ENCODE measurements around the gene F3. TPM values are rescaled to one million over a fixed set of nuclear protein-coding genes. Genes with fewer than 3 reads are reported as not detected.
A peak's percentile ranks its signal among the peaks of the same experiment; 100 is the strongest.

F3 gene
- polyA plus RNA-seq, 1 of the 3 experiments (the other 2 are of a cell fraction), result 1.8 TPM

- 90% methylated on average over 6 of the region's 6 CpGs for WGBS (ENCODE audit: low lambda C conversion rate)
- CTCF ChIA-PET, result interaction anchor here (0.6 to 6.0 kb wide), 4 partner anchors 280 to 517 kb away, joined by 3 to 52 read pairs (median 4); no protein-coding TSS in a partner anchor
These were observed 17.0 kb downstream of the F3 start for GRCh38 chr1:94524531-94524930.

DNA sequence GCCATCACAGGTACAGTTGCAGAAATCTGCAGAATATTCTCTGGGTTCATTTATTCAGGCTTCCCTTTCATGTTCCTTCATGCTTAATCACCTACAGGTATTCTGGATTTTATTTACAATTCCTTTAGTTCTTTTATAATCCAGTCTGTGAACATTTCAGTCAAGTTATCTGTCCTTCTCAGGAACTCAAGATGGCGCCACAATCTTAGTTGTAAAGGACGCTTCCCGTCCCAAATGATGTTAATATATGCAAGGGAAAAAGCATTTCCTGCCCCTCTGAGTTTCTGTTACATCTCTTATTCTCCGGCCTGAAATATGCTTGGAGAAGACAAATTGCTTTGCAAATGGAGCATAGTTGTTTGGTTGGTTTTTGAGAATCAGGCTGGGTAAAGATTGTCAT lies 19.3 kb downstream of the F3 start:
- Histone ChIP-seq H2AFZ (ENCODE audit: low read depth) (no peak overlapping the region), H3K27ac (ENCODE audit: low read depth in 2 of 2, low read length in 1 of 2) (no peak overlapping the region), H3K27me3 (ENCODE audit: insufficient read depth) (no peaks in the 10 kb centered on the region), H3K4me3 (ENCODE audit: low read depth in 2 of 2, low read length in 1 of 2) (no peak overlapping the region), H3K79me2 (ENCODE audit: insufficient read depth) (no peaks in the 10 kb centered on the region), H3K9ac (no peak overlapping the region), H3F3A (replicated peaks; ENCODE audit: insufficient read depth) (no peaks in the 10 kb centered on the region), H4K20me1 (ENCODE audit: insufficient read depth) (no peaks in the 10 kb centered on the region), H3K9me2 (no peaks in the 10 kb centered on the region), H3K4me1 (ENCODE audit: control insufficient read depth in 1 of 2, insufficient read depth in 2 of 2, low read depth in 1 of 2, low read length in 1 of 2) (peaks cover 0 to 2% of the 10 kb centered on the region in 2 experiments; a peak in 1 of 4 replicates), H3K9me3 (no peaks in the 10 kb centered on the region), H3K36me3 (replicated peaks in 1 of 2; ENCODE audit: control insufficient read depth in 1 of 2, insufficient read depth in 2 of 2, low read length in 1 of 2) (peaks cover 12 to 16% of the 10 kb centered on the region in 2 experiments), H3K4me2 (no peak overlapping the region)
- WGBS (ENCODE audit: low lambda C conversion rate), result 79% methylated on average over 4 of the region's 4 CpGs
- POLR2A ChIA-PET, result no interaction called here
- CTCF ChIA-PET, result interaction anchor here (0.7 to 6.0 kb wide), 11 partner anchors 9 to 521 kb away, joined by 3 to 52 read pairs (median 3); no protein-coding TSS in a partner anchor
- no peak for DNase-seq
- TF ChIP-seq SMC3 (IDR thresholded peaks at IDR 0.05; ENCODE audit: low read depth, low read length) (peak; percentile 74), RAD21 (IDR thresholded peaks at IDR 0.05; ENCODE audit: low read length) (peak; percentile 87), JUND (IDR thresholded peaks at IDR 0.05) (no peak), MEF2A (IDR thresholded peaks at IDR 0.05; ENCODE audit: borderline replicate concordance, low read depth) (no peak), RFX5 (IDR thresholded peaks at IDR 0.05; ENCODE audit: low read length) (no peak), FOXJ3 (CRISPR knock-in tag; IDR thresholded peaks at IDR 0.05) (no peak), MXI1 (IDR thresholded peaks at IDR 0.05; ENCODE audit: low read depth, low read length) (no peak), FOSL2 (IDR thresholded peaks at IDR 0.05; ENCODE audit: borderline replicate concordance, low read depth) (no peak), FOXM1 (IDR thresholded peaks at IDR 0.05; ENCODE audit: low read depth) (no peak), NFIC (IDR thresholded peaks at IDR 0.05; ENCODE audit: borderline replicate concordance) (no peak), ELF1 (IDR thresholded peaks at IDR 0.05) (no peak)
- TF ChIP-seq, protein P1, sequence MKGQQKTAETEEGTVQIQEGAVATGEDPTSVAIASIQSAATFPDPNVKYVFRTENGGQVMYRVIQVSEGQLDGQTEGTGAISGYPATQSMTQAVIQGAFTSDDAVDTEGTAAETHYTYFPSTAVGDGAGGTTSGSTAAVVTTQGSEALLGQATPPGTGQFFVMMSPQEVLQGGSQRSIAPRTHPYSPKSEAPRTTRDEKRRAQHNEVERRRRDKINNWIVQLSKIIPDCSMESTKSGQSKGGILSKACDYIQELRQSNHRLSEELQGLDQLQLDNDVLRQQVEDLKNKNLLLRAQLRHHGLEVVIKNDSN (IDR thresholded peaks at IDR 0.05; ENCODE audit: borderline replicate concordance, low read depth), result no peak
- TF ChIP-seq, protein P2, sequence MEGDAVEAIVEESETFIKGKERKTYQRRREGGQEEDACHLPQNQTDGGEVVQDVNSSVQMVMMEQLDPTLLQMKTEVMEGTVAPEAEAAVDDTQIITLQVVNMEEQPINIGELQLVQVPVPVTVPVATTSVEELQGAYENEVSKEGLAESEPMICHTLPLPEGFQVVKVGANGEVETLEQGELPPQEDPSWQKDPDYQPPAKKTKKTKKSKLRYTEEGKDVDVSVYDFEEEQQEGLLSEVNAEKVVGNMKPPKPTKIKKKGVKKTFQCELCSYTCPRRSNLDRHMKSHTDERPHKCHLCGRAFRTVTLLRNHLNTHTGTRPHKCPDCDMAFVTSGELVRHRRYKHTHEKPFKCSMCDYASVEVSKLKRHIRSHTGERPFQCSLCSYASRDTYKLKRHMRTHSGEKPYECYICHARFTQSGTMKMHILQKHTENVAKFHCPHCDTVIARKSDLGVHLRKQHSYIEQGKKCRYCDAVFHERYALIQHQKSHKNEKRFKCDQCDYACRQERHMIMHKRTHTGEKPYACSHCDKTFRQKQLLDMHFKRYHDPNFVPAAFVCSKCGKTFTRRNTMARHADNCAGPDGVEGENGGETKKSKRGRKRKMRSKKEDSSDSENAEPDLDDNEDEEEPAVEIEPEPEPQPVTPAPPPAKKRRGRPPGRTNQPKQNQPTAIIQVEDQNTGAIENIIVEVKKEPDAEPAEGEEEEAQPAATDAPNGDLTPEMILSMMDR (IDR thresholded peaks at IDR 0.05), result peak; percentile 68
- TF ChIP-seq, protein P3, sequence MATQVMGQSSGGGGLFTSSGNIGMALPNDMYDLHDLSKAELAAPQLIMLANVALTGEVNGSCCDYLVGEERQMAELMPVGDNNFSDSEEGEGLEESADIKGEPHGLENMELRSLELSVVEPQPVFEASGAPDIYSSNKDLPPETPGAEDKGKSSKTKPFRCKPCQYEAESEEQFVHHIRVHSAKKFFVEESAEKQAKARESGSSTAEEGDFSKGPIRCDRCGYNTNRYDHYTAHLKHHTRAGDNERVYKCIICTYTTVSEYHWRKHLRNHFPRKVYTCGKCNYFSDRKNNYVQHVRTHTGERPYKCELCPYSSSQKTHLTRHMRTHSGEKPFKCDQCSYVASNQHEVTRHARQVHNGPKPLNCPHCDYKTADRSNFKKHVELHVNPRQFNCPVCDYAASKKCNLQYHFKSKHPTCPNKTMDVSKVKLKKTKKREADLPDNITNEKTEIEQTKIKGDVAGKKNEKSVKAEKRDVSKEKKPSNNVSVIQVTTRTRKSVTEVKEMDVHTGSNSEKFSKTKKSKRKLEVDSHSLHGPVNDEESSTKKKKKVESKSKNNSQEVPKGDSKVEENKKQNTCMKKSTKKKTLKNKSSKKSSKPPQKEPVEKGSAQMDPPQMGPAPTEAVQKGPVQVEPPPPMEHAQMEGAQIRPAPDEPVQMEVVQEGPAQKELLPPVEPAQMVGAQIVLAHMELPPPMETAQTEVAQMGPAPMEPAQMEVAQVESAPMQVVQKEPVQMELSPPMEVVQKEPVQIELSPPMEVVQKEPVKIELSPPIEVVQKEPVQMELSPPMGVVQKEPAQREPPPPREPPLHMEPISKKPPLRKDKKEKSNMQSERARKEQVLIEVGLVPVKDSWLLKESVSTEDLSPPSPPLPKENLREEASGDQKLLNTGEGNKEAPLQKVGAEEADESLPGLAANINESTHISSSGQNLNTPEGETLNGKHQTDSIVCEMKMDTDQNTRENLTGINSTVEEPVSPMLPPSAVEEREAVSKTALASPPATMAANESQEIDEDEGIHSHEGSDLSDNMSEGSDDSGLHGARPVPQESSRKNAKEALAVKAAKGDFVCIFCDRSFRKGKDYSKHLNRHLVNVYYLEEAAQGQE (IDR thresholded peaks at IDR 0.05; ENCODE audit: low read depth, low read length), result no peak

More at GRCh38 chr1:94524531-94524930, 17.0 kb downstream of the F3 start:
- peaks cover 0 to 6% of the 10 kb centered on the region in 2 experiments; a peak in 1 of 4 replicates for H3K4me1 ChIP-seq (ENCODE audit: control insufficient read depth in 1 of 2, insufficient read depth in 2 of 2, low read depth in 1 of 2, low read length in 1 of 2)
- H3F3A ChIP-seq (replicated peaks; ENCODE audit: insufficient read depth), result no peaks in the 10 kb centered on the region
- H3K9ac ChIP-seq, result no peak overlapping the region
- POLR2A ChIA-PET, result no interaction called here
- TF ChIP-seq JUND (IDR thresholded peaks at IDR 0.05) (no peak), GATA2 (CRISPR knock-in tag; IDR thresholded peaks at IDR 0.05) (no peak), CHD2 (IDR thresholded peaks at IDR 0.05; ENCODE audit: low read length, partially characterized antibody) (no peak), POLR2AphosphoS5 (IDR thresholded peaks at IDR 0.05; ENCODE audit: low read depth, low read length) (no peak), FOXM1 (IDR thresholded peaks at IDR 0.05; ENCODE audit: low read depth) (no peak), TCF12 (IDR thresholded peaks at IDR 0.05) (no peak), TAF1 (IDR thresholded peaks at IDR 0.05; ENCODE audit: borderline replicate concordance, low read depth, low read length) (no peak)
- TF ChIP-seq, protein P3 (IDR thresholded peaks at IDR 0.05; ENCODE audit: low read depth, low read length), result no peak
- no peak overlapping the region for H3K27ac ChIP-seq (ENCODE audit: low read depth in 2 of 2, low read length in 1 of 2)
- H3K9me2 ChIP-seq, result no peaks in the 10 kb centered on the region
- no peak overlapping the region for H3K4me2 ChIP-seq
- DNase-seq, result no peak
- H2AFZ ChIP-seq (ENCODE audit: low read depth), result no peak overlapping the region
- H3K9me3 ChIP-seq, result no peaks in the 10 kb centered on the region
- H3K79me2 ChIP-seq (ENCODE audit: insufficient read depth), result no peaks in the 10 kb centered on the region
- no peak overlapping the region for H3K4me3 ChIP-seq (ENCODE audit: low read depth in 2 of 2, low read length in 1 of 2)
- H4K20me1 ChIP-seq (ENCODE audit: insufficient read depth), result no peaks in the 10 kb centered on the region
- no peaks in the 10 kb centered on the region for H3K27me3 ChIP-seq (ENCODE audit: insufficient read depth)
- H3K36me3 ChIP-seq (replicated peaks in 1 of 2; ENCODE audit: control insufficient read depth in 1 of 2, insufficient read depth in 2 of 2, low read length in 1 of 2), result peaks cover 0 to 9% of the 10 kb centered on the region in 2 experiments
